ENCODE measurements around the gene TRAF4. TPM values are rescaled to one million over a fixed set of nuclear protein-coding genes. Genes with fewer than 3 reads are reported as not detected.

The TRAF4 gene
- total RNA-seq, 4 donors from 2014 or later: 4.6 to 12.6 (median 10.6) TPM

DNA sequence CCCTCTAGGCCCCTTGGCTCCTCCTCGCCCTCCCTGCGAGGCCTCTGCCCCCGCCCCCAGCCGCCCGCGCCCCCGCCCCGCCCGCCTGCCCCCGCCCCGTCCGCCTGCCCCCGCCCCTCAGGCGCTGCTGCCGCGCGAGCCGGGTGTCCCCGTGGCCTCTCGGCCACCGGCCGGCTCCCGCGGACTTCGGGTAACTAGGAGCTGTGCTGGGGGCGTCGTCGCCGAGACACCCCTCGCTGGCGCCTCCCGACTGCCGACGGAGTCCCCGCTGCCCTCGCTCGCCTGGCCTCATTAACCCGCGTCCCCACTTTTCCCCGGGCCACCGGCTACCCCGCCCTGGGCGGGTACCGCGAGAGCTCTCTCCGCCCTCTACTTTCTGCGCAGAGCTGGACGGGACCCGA is 17.6 kb upstream of the TRAF4 start, which contains the start of gene TLCD1:
TSS of gene TLCD1 (minus strand) at position 8 of the 401 bp plus-strand sequence. CDS start 136 bp downstream, outside the sequence.
- no peak for TF ChIP-seq CTCF (IDR thresholded peaks at IDR 0.05)
- TF ChIP-seq POLR2A (IDR thresholded peaks at IDR 0.05; ENCODE audit: low read depth): no peak
- no peak for TF ChIP-seq POLR2AphosphoS5 (IDR thresholded peaks at IDR 0.05)
- no peak for TF ChIP-seq EP300 (IDR thresholded peaks at IDR 0.05)
- no CpG with 5 or more reads among the region's 49 CpGs for WGBS
- intact Hi-C loops (cut with DNase I): loop anchor here (2.0 kb wide), 1 partner anchor 23 kb away; no protein-coding TSS in a partner anchor
- Histone ChIP-seq H3K4me1 (peaks cover 37 to 63% (median 59%) of the 10 kb centered on the region in 4 donors), H3K9me3 (no peaks in the 10 kb centered on the region), H3K27me3 (no peaks in the 10 kb centered on the region), H3K36me3 (peaks cover 29 to 39% (median 36%) of the 10 kb centered on the region in 4 donors), H3K4me3 (peak within 1 kb of the TSS; percentile 72 to 98 (median 76)), H3K27ac (replicated peaks in 1 of 4) (peak within 1 kb of the TSS; percentile 95 to 98 (median 96))
- DNase-seq (ENCODE audit: extremely low spot score): no peak

- intact Hi-C loops (cut with DNase I): loop anchor here (2.0 kb wide), 1 partner anchor 22 kb away; no protein-coding TSS in a partner anchor
- peaks cover 31 to 57% (median 53%) of the 10 kb centered on the region in 4 donors for H3K4me1 ChIP-seq
- peak; percentile 98 to 100 (median 100) for TF ChIP-seq CTCF (IDR thresholded peaks at IDR 0.05)
- no peak for TF ChIP-seq EP300 (IDR thresholded peaks at IDR 0.05)
- no peak for TF ChIP-seq POLR2A (IDR thresholded peaks at IDR 0.05; ENCODE audit: low read depth)
- TF ChIP-seq POLR2AphosphoS5 (IDR thresholded peaks at IDR 0.05): peak; percentile 63 to 81
These were observed 17.0 kb upstream of the TRAF4 start for GRCh38 chr17:28726627-28727491.

GRCh38 chr17:28728364-28729200 is 15.2 kb upstream of the TRAF4 start, which contains the start of gene NEK8:
NEK8 (plus strand) TSS chr17:28728788; CDS start chr17:28728814, 26 bp downstream.
- under 1% methylated on average over 60 of the region's 64 CpGs for whole genome bisulfite sequencing
- peaks cover 9 to 15% (median 14%) of the 10 kb centered on the region in 4 donors for H3K36me3 ChIP-seq
- no peaks in the 10 kb centered on the region for H3K9me3 ChIP-seq
- TF ChIP-seq POLR2AphosphoS5 (IDR thresholded peaks at IDR 0.05): peak; percentile 64 to 91
- TF ChIP-seq CTCF (IDR thresholded peaks at IDR 0.05): peak in 1 of 3 experiments; percentile 6
- peak; percentile 28 for TF ChIP-seq POLR2A (IDR thresholded peaks at IDR 0.05; ENCODE audit: low read depth)
- no peak for TF ChIP-seq EP300 (IDR thresholded peaks at IDR 0.05)
- H3K4me1 ChIP-seq: peaks cover 21 to 41% (median 40%) of the 10 kb centered on the region in 4 donors
- peak within 1 kb of the TSS; percentile 95 to 98 (median 96) for H3K27ac ChIP-seq (replicated peaks in 1 of 4)
- DNase-seq (ENCODE audit: extremely low spot score): peak; percentile 99
- intact Hi-C loops (cut with DNase I): loop anchor here (2.0 kb wide), 1 partner anchor 14 kb away; no protein-coding TSS in a partner anchor
- H3K27me3 ChIP-seq: no peaks in the 10 kb centered on the region
- H3K4me3 ChIP-seq: peak within 1 kb of the TSS; percentile 72 to 98 (median 76)

More at GRCh38 chr17:28726627-28727491, 17.0 kb upstream of the TRAF4 start:
- H3K9me3 ChIP-seq: no peaks in the 10 kb centered on the region
- peaks cover 26 to 33% (median 31%) of the 10 kb centered on the region in 4 donors for H3K36me3 ChIP-seq
- no peaks in the 10 kb centered on the region for H3K27me3 ChIP-seq
- peak overlapping the region; percentile 72 to 98 (median 76) for H3K4me3 ChIP-seq
- DNase-seq (ENCODE audit: extremely low spot score): peak; percentile 98
- H3K27ac ChIP-seq (replicated peaks in 1 of 4): peak overlapping the region; percentile 95 to 98 (median 96)
- 2% methylated on average over 46 of the region's 57 CpGs for WGBS

GRCh38 chr17:28729950-28730330 is 13.9 kb upstream of the TRAF4 start:
- no peaks in the 10 kb centered on the region for H3K27me3 ChIP-seq
- 91% methylated on average over 11 of the region's 11 CpGs for WGBS
- intact Hi-C loops (cut with DNase I): loop anchor here (2.0 kb wide), 1 partner anchor 13 kb away; no protein-coding TSS in a partner anchor
- H3K27ac ChIP-seq (replicated peaks in 1 of 4): no peak overlapping the region
- H3K4me3 ChIP-seq: no peak overlapping the region
- no peak for TF ChIP-seq EP300 (IDR thresholded peaks at IDR 0.05)
- TF ChIP-seq CTCF (IDR thresholded peaks at IDR 0.05): no peak
- no peak for TF ChIP-seq POLR2AphosphoS5 (IDR thresholded peaks at IDR 0.05)
- no peak for TF ChIP-seq POLR2A (IDR thresholded peaks at IDR 0.05; ENCODE audit: low read depth)
- H3K9me3 ChIP-seq: no peaks in the 10 kb centered on the region
- peaks cover 21 to 41% (median 38%) of the 10 kb centered on the region in 4 donors for H3K4me1 ChIP-seq
- DNase-seq (ENCODE audit: extremely low spot score): no peak
- H3K36me3 ChIP-seq: peaks cover 0 to 7% (median under 1%) of the 10 kb centered on the region in 4 donors
